PC-9 (cell line): ENCODE measurements around the gene CRTC3. TPM values are rescaled to one million over a fixed set of nuclear protein-coding genes. Genes with fewer than 3 reads are reported as not detected.

Source experiments
- BruUV-seq: library from RNA; stranded (reverse); fragments of 400-500 nt; replicated peaks from 2 replicates; lab custom pipeline; 2021; lab: Mats Ljungman, UMichigan
- CTCF ChIA-PET: fragments of 300-600 bp; sonication (Branson Sonifier 250); formaldehyde crosslinking; loops from one replicate; lab custom pipeline; 2022; ENCODE audit warnings: antibody characterized with exemption; lab: Charles Lee
- POLR2A ChIA-PET: fragments of 300-600 bp; sonication (Branson Sonifier 250); formaldehyde crosslinking; loops from one replicate; lab custom pipeline; 2022; ENCODE audit warnings: antibody characterized with exemption; ENCODE audit not compliant: unreplicated experiment; lab: Charles Lee
- DNase-seq, 2 experiments: peaks; one replicate each; pipeline versions ENCODE4 v3.0.0 to v3.0.0-alpha.2; 2015 to 2022; ENCODE audit warnings: mixed read lengths in 1 of 2
- H2AFZ ChIP-seq: fragments of 200-600 bp; sonication (generic); 2 replicates; pipeline ENCODE4 v1.8.1; 2017; ENCODE audit warnings: antibody characterized with exemption
- H3F3A ChIP-seq: fragments of 200-600 bp; sonication (generic); 2 replicates; pipeline ENCODE4 v1.8.1; 2017; ENCODE audit warnings: antibody characterized with exemption, mild to moderate bottlenecking, low read depth; ENCODE audit not compliant: insufficient read depth
- H3K27ac ChIP-seq: fragments of 200-600 bp; sonication (generic); 2 replicates; pipeline ENCODE4 v1.6.1; 2016; ENCODE audit warnings: mixed run types
- H3K27me3 ChIP-seq: fragments of 200-600 bp; sonication (generic); 2 replicates; pipeline ENCODE4 v1.6.1; 2016; ENCODE audit warnings: low read depth, mixed run types; ENCODE audit not compliant: insufficient read depth
- H3K36me3 ChIP-seq: fragments of 200-600 bp; sonication (generic); 2 replicates; pipeline ENCODE4 v1.6.1; 2016; ENCODE audit warnings: low read depth, mixed run types
- H3K4me1 ChIP-seq: fragments of 200-600 bp; sonication (generic); replicated peaks from 2 replicates; pipeline ENCODE4 v1.6.1; 2016; ENCODE audit warnings: mixed run types; ENCODE audit not compliant: insufficient read depth
- H3K4me2 ChIP-seq: fragments of 200-600 bp; sonication (generic); 2 replicates; pipeline ENCODE4 v1.6.1; 2017; ENCODE audit warnings: mixed run types
- H3K4me3 ChIP-seq: fragments of 200-600 bp; sonication (generic); 2 replicates; pipeline ENCODE4 v1.6.1; 2016; ENCODE audit warnings: mixed run types
- H3K79me2 ChIP-seq: fragments of 200-600 bp; sonication (generic); 2 replicates; pipeline ENCODE4 v1.6.1; 2017; ENCODE audit warnings: low read depth, mixed run types
- H3K9me2 ChIP-seq: fragments of 200-600 bp; sonication (generic); 2 replicates; pipeline ENCODE4 v1.8.1; 2017; ENCODE audit warnings: mild to moderate bottlenecking; ENCODE audit not compliant: insufficient read depth
- H3K9me3 ChIP-seq: fragments of 200-600 bp; sonication (generic); 2 replicates; pipeline ENCODE4 v1.8.1; 2016; ENCODE audit warnings: low read depth; ENCODE audit not compliant: insufficient read depth
- H4K20me1 ChIP-seq: fragments of 200-600 bp; sonication (generic); 2 replicates; pipeline ENCODE4 v1.8.1; 2017; ENCODE audit not compliant: insufficient read depth
- EZH2 ChIP-seq: fragments of 200-600 bp; sonication (generic); IDR thresholded peaks from 2 replicates; pipeline ENCODE4 v1.8.0; 2017; ENCODE audit warnings: antibody characterized with exemption, low read depth
- intact Hi-C: fragments of 100-400 bp; cut with micrococcal nuclease; formaldehyde crosslinking; loops from one replicate; pipeline ENCODE4 v1.10.0; 2022; ENCODE audit not compliant: unreplicated experiment
- total RNA-seq: library from RNA; stranded (reverse); gene quantifications from 2 replicates; pipeline ENCODE4 v1.2.3, GENCODE V29; 2021
- TF ChIP-seq, protein P1 (sequence below): fragments of 200-600 bp; sonication (generic); conservative IDR thresholded peaks from 2 replicates; pipeline ENCODE4 v1.6.1; 2017; ENCODE audit warnings: mixed run types, antibody characterized with exemption, mild to moderate bottlenecking, moderate library complexity

CRTC3 gene
- total RNA-seq, 1 experiment from 2014 or later, result 18.6 TPM

- BruUV-seq, result no TSS peak
- POLR2A ChIA-PET, result interaction anchor here (0.6 to 0.8 kb wide), 3 partner anchors 18 to 297 kb away, joined by 3 to 20 read pairs (median 8); partner anchors contain the start of genes CIB1 and GDPGP1
- Histone ChIP-seq H3K79me2 (peaks cover 46% of the 10 kb centered on the region), H3K27me3 (no peaks in the 10 kb centered on the region), H3K4me2 (peak overlapping the region; percentile 81), H4K20me1 (0 out of 2 replicates have a peak, but pooled peaks cover 4% of the 10 kb centered on the region), H3K36me3 (no peaks in the 10 kb centered on the region), H2AFZ (peak overlapping the region; percentile 82), H3K4me1 (peaks cover 16% of the 10 kb centered on the region), H3F3A (peaks cover 8% of the 10 kb centered on the region; the same call in 1 of the 2 replicates), H3K27ac (no peak overlapping the region), H3K9me2 (no peaks in the 10 kb centered on the region), H3K9me3 (no peaks in the 10 kb centered on the region), H3K4me3 (peak overlapping the region; percentile 61)
- intact Hi-C loops, result no loop called here
- TF ChIP-seq EZH2, result no peak
- TF ChIP-seq, protein P1, sequence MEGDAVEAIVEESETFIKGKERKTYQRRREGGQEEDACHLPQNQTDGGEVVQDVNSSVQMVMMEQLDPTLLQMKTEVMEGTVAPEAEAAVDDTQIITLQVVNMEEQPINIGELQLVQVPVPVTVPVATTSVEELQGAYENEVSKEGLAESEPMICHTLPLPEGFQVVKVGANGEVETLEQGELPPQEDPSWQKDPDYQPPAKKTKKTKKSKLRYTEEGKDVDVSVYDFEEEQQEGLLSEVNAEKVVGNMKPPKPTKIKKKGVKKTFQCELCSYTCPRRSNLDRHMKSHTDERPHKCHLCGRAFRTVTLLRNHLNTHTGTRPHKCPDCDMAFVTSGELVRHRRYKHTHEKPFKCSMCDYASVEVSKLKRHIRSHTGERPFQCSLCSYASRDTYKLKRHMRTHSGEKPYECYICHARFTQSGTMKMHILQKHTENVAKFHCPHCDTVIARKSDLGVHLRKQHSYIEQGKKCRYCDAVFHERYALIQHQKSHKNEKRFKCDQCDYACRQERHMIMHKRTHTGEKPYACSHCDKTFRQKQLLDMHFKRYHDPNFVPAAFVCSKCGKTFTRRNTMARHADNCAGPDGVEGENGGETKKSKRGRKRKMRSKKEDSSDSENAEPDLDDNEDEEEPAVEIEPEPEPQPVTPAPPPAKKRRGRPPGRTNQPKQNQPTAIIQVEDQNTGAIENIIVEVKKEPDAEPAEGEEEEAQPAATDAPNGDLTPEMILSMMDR, result no peak
- CTCF ChIA-PET, result interaction anchor here (0.6 to 0.8 kb wide), 2 partner anchors 93 to 177 kb away, joined by 5 read pairs; no protein-coding TSS in a partner anchor
- DNase-seq, result peak; percentile 24 to 55
These were observed 728 bp downstream of the CRTC3 start for GRCh38 chr15:90530250-90531051.

GRCh38 chr15:90531147-90531546 is 1.4 kb downstream of the CRTC3 start:
- H3K4me2 ChIP-seq, result peak overlapping the region; percentile 81
- H3K27me3 ChIP-seq, result no peaks in the 10 kb centered on the region
- H2AFZ ChIP-seq, result no peak overlapping the region
- DNase-seq, result no peak
- H3K36me3 ChIP-seq, result no peaks in the 10 kb centered on the region
- H3K79me2 ChIP-seq, result peaks cover 46% of the 10 kb centered on the region
- BruUV-seq, result no TSS peak
- peak overlapping the region; percentile 61 for H3K4me3 ChIP-seq
- 0 out of 2 replicates have a peak, but pooled peaks cover 4% of the 10 kb centered on the region for H4K20me1 ChIP-seq
- H3K27ac ChIP-seq, result no peak overlapping the region
- no peaks in the 10 kb centered on the region for H3K9me3 ChIP-seq
- ChIA-PET CTCF (no interaction called here), POLR2A (interaction anchor here (0.6 to 0.8 kb wide), 3 partner anchors 18 to 297 kb away, joined by 3 to 20 read pairs (median 8); partner anchors contain the start of genes CIB1 and GDPGP1)
- peaks cover 16% of the 10 kb centered on the region for H3K4me1 ChIP-seq
- no peak for TF ChIP-seq EZH2
- TF ChIP-seq, protein P1, result no peak
- H3F3A ChIP-seq, result peaks cover 8% of the 10 kb centered on the region; the same call in 1 of the 2 replicates
- no peaks in the 10 kb centered on the region for H3K9me2 ChIP-seq
- intact Hi-C loops, result no loop called here

DNA sequence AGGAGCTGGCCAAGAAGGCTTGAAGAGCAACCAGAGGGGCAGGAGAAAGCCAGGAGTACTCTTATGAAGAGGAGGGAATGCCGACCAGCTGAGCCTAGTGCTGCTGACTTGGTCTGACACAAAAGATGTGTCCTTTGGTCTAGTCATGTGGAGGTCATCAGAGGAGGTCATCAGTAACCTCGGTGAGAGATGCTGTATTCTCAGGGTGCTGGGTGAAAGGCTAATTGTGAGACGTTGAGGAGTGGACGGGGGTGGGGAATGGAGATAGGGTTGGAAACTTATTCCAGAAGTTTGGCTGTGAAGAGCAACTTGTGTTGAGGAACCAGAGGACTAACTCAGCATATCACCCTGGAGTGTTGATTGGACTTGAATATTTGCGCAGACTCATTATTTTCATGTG is 5.5 kb downstream of the CRTC3 start:
- H3K9me3 ChIP-seq, result no peaks in the 10 kb centered on the region
- no peaks in the 10 kb centered on the region for H3K27me3 ChIP-seq
- H3K4me1 ChIP-seq, result peaks cover 12% of the 10 kb centered on the region
- no peaks in the 10 kb centered on the region for H3K9me2 ChIP-seq
- H4K20me1 ChIP-seq, result 0 out of 2 replicates have a peak, but pooled peaks cover 4% of the 10 kb centered on the region
- H2AFZ ChIP-seq, result no peak overlapping the region
- H3F3A ChIP-seq, result no peaks in the 10 kb centered on the region; the same call in 1 of the 2 replicates
- DNase-seq, result no peak
- H3K4me3 ChIP-seq, result no peak overlapping the region
- no TSS peak for BruUV-seq
- intact Hi-C loops, result no loop called here
- H3K27ac ChIP-seq, result no peak overlapping the region
- no peak overlapping the region for H3K4me2 ChIP-seq
- no peaks in the 10 kb centered on the region for H3K36me3 ChIP-seq
- TF ChIP-seq, protein P1, result no peak
- no peak for TF ChIP-seq EZH2
- POLR2A ChIA-PET, result no interaction called here
- CTCF ChIA-PET, result no interaction called here
- H3K79me2 ChIP-seq, result peaks cover 58% of the 10 kb centered on the region
